GM12874 (cell line): ENCODE data around the gene RAD51AP2.

Experiments
- CTCF ChIP-seq: IDR thresholded peaks from 2 replicates; pipeline ENCODE4 v1.5.1; 2011; ENCODE audit warnings: low read depth, mild to moderate bottlenecking, control low read depth, low read length, moderate library complexity; ENCODE audit not compliant: insufficient read depth

RAD51AP2 gene

GRCh38 chr2:17518212-17519154 lies at the start of gene RAD51AP2:
RAD51AP2 (minus strand) TSS chr2:17518440; CDS start chr2:17518415, 25 bp downstream.
- TF ChIP-seq CTCF = no peak

- TF ChIP-seq CTCF = no peak
These were observed 40.6 kb upstream of the RAD51AP2 start for GRCh38 chr2:17558878-17559277.

GRCh38 chr2:17558053-17558452 lies 39.8 kb upstream of the RAD51AP2 start:
- TF ChIP-seq CTCF = no peak

GRCh38 chr2:17557596-17557995 lies 39.4 kb upstream of the RAD51AP2 start:
- TF ChIP-seq CTCF = no peak

- no peak for TF ChIP-seq CTCF
These were observed 36.9 kb upstream of the RAD51AP2 start for GRCh38 chr2:17555150-17555549.

- TF ChIP-seq CTCF = no peak
These were observed 32.7 kb upstream of the RAD51AP2 start for GRCh38 chr2:17550907-17551306.

GRCh38 chr2:17547737-17548136 lies 29.5 kb upstream of the RAD51AP2 start:
- no peak for TF ChIP-seq CTCF
